ENCODE data around the gene PNMA8A. TPM values are rescaled to one million over a fixed set of nuclear protein-coding genes. Genes with fewer than 3 reads are reported as not detected.

PNMA8A gene
- total and polyA plus RNA-seq, 2 experiments from 2014 or later, result 5.5 to 11.2 TPM

DNA sequence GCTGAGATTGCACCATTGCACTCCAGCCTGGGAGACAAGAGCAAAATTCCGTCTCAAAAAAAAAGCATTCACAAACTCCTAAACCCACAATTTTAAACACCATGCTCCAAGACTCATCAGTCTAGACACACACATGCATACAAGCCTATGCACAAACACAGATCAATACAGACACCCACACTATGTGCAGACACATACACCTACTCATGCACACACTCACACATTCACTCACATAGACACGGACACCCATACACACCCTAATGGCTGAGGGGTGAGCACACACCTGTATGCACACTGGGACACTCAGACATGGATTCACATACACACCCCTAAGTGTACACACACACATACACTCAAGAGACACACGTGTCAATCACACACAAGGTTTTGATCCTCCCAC, 15.0 kb upstream of the PNMA8A start:
- no peaks in the 10 kb centered on the region for H3K9me3 ChIP-seq (ENCODE audit: low read depth)
- no peak overlapping the region for H2AFZ ChIP-seq
- no peak for TF ChIP-seq EZH2 (IDR thresholded peaks at IDR 0.05; ENCODE audit: borderline replicate concordance)
- TF ChIP-seq, protein P1, sequence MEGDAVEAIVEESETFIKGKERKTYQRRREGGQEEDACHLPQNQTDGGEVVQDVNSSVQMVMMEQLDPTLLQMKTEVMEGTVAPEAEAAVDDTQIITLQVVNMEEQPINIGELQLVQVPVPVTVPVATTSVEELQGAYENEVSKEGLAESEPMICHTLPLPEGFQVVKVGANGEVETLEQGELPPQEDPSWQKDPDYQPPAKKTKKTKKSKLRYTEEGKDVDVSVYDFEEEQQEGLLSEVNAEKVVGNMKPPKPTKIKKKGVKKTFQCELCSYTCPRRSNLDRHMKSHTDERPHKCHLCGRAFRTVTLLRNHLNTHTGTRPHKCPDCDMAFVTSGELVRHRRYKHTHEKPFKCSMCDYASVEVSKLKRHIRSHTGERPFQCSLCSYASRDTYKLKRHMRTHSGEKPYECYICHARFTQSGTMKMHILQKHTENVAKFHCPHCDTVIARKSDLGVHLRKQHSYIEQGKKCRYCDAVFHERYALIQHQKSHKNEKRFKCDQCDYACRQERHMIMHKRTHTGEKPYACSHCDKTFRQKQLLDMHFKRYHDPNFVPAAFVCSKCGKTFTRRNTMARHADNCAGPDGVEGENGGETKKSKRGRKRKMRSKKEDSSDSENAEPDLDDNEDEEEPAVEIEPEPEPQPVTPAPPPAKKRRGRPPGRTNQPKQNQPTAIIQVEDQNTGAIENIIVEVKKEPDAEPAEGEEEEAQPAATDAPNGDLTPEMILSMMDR (IDR thresholded peaks at IDR 0.05; ENCODE audit: poor library complexity), result no peak
- no peak for TF ChIP-seq EZH2phosphoT487 (IDR thresholded peaks at IDR 0.05; ENCODE audit: low read depth, severe bottlenecking, unreplicated experiment)
- H3K4me1 ChIP-seq (ENCODE audit: insufficient read depth), result peaks cover 26% of the 10 kb centered on the region
- H3K36me3 ChIP-seq (replicated peaks; ENCODE audit: insufficient read depth, low read depth), result no peaks in the 10 kb centered on the region
- H3K79me2 ChIP-seq, result no peaks in the 10 kb centered on the region
- no peak for DNase-seq (ENCODE audit: low spot score)
- H4K20me1 ChIP-seq (ENCODE audit: insufficient read depth, poor library complexity, severe bottlenecking), result no peaks in the 10 kb centered on the region
- 99% methylated on average over 3 of the region's 3 CpGs for WGBS (ENCODE audit: low lambda C conversion rate, missing lambda C conversion rate)
- no peaks in the 10 kb centered on the region for H3K9me2 ChIP-seq (replicated peaks; ENCODE audit: insufficient read depth)
- H3K4me3 ChIP-seq, result no peak overlapping the region
- peaks cover 19% of the 10 kb centered on the region for H3K27me3 ChIP-seq
- H3K4me2 ChIP-seq, result no peak overlapping the region
- H3K27ac ChIP-seq, result no peak overlapping the region

DNA sequence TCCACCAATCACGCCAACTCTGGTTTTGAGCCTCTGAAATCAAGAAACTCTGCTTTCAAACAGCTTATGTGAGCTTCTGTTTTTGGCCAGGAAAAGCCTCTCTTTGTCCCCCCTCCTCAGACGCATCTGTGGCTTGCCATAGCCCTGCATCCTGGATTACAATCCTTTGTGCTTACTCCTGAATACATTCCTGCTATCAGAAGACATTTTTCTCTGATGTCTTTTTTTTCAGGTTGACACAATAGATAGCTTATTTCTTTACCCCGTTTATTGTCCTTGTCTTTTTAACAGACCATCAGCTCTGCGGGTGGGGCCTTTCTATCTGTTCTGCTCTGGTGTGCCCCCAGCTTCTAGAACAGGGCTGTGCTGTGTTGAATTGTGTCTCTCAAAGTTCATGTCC, 13.3 kb upstream of the PNMA8A start:
- H2AFZ ChIP-seq, result no peak overlapping the region
- H3K4me3 ChIP-seq, result no peak overlapping the region
- H3K27ac ChIP-seq, result no peak overlapping the region
- H3K79me2 ChIP-seq, result no peaks in the 10 kb centered on the region
- no peaks in the 10 kb centered on the region for H3K9me2 ChIP-seq (replicated peaks; ENCODE audit: insufficient read depth)
- TF ChIP-seq, protein P1 (IDR thresholded peaks at IDR 0.05; ENCODE audit: poor library complexity), result no peak
- TF ChIP-seq EZH2phosphoT487 (IDR thresholded peaks at IDR 0.05; ENCODE audit: low read depth, severe bottlenecking, unreplicated experiment), result no peak
- no peak for TF ChIP-seq EZH2 (IDR thresholded peaks at IDR 0.05; ENCODE audit: borderline replicate concordance)
- peaks cover 32% of the 10 kb centered on the region for H3K4me1 ChIP-seq (ENCODE audit: insufficient read depth)
- H3K9me3 ChIP-seq (ENCODE audit: low read depth), result no peaks in the 10 kb centered on the region
- DNase-seq (ENCODE audit: low spot score), result no peak
- no peaks in the 10 kb centered on the region for H3K36me3 ChIP-seq (replicated peaks; ENCODE audit: insufficient read depth, low read depth)
- WGBS (ENCODE audit: low lambda C conversion rate, missing lambda C conversion rate), result 72% methylated on average over 4 of the region's 4 CpGs
- H3K4me2 ChIP-seq, result no peak overlapping the region
- peaks cover 9% of the 10 kb centered on the region for H3K27me3 ChIP-seq
- no peaks in the 10 kb centered on the region for H4K20me1 ChIP-seq (ENCODE audit: insufficient read depth, poor library complexity, severe bottlenecking)

DNA sequence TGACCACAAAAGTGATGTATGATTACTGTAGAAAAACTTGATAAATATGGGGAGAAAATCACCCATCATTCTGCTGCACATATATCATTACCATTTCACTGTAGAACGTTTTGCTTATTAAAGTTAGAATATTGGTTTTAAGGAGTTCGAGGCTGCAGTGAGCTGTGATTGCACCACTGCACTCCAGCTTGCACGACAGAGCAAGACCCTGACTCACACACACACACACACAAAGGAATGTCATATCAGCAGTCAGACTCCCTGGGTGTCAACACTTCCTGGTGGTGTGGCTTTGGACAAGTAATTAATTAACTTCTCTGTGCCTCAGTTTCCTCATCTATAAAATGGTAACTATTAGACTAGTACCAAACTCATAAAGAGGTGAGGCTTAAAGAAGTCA, 11.3 kb upstream of the PNMA8A start:
- H3K27ac ChIP-seq, result peak overlapping the region; percentile 94
- no peak overlapping the region for H3K4me2 ChIP-seq
- H3K9me3 ChIP-seq (ENCODE audit: low read depth), result no peaks in the 10 kb centered on the region
- H3K9me2 ChIP-seq (replicated peaks; ENCODE audit: insufficient read depth), result no peaks in the 10 kb centered on the region
- H3K36me3 ChIP-seq (replicated peaks; ENCODE audit: insufficient read depth, low read depth), result no peaks in the 10 kb centered on the region
- no peak overlapping the region for H2AFZ ChIP-seq
- H3K4me1 ChIP-seq (ENCODE audit: insufficient read depth), result peaks cover 28% of the 10 kb centered on the region
- TF ChIP-seq EZH2 (IDR thresholded peaks at IDR 0.05; ENCODE audit: borderline replicate concordance) (no peak), EZH2phosphoT487 (IDR thresholded peaks at IDR 0.05; ENCODE audit: low read depth, severe bottlenecking, unreplicated experiment) (no peak)
- TF ChIP-seq, protein P1 (IDR thresholded peaks at IDR 0.05; ENCODE audit: poor library complexity), result no peak
- H3K4me3 ChIP-seq, result no peak overlapping the region
- no peak for DNase-seq (ENCODE audit: low spot score)
- H3K27me3 ChIP-seq, result no peaks in the 10 kb centered on the region
- no peaks in the 10 kb centered on the region for H4K20me1 ChIP-seq (ENCODE audit: insufficient read depth, poor library complexity, severe bottlenecking)
- H3K79me2 ChIP-seq, result no peaks in the 10 kb centered on the region
- 48% methylated on average over 3 of the region's 3 CpGs for WGBS (ENCODE audit: low lambda C conversion rate, missing lambda C conversion rate)

DNA sequence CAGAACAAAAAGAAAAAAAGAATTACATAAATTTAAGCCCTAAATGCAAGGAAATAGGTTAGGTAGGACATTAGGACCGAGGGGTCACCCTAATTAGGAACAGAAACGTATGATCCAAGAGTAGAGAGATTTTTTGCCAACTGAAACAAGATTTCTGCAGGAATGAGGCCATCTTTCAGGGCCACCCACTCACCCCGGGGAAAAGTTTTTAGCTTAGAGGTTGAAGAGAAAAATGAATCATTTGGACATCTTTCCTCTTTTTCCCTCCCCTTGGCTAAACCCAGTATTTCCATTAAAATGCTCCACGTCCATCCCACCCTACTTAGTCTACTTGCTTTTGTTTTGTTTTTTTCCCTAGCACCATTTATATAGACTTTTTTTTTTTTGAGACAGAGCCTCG, 10.6 kb upstream of the PNMA8A start:
- H3K79me2 ChIP-seq, result no peaks in the 10 kb centered on the region
- no peaks in the 10 kb centered on the region for H3K9me2 ChIP-seq (replicated peaks; ENCODE audit: insufficient read depth)
- H3K4me1 ChIP-seq (ENCODE audit: insufficient read depth), result peaks cover 23% of the 10 kb centered on the region
- TF ChIP-seq EZH2 (IDR thresholded peaks at IDR 0.05; ENCODE audit: borderline replicate concordance) (no peak), EZH2phosphoT487 (IDR thresholded peaks at IDR 0.05; ENCODE audit: low read depth, severe bottlenecking, unreplicated experiment) (no peak)
- TF ChIP-seq, protein P1 (IDR thresholded peaks at IDR 0.05; ENCODE audit: poor library complexity), result no peak
- DNase-seq (ENCODE audit: low spot score), result no peak
- WGBS (ENCODE audit: low lambda C conversion rate, missing lambda C conversion rate), result 59% methylated on average over 5 of the region's 5 CpGs
- H3K27ac ChIP-seq, result peak overlapping the region; percentile 94
- no peak overlapping the region for H2AFZ ChIP-seq
- no peaks in the 10 kb centered on the region for H3K27me3 ChIP-seq
- H3K4me2 ChIP-seq, result peak overlapping the region; percentile 66
- no peaks in the 10 kb centered on the region for H3K36me3 ChIP-seq (replicated peaks; ENCODE audit: insufficient read depth, low read depth)
- no peaks in the 10 kb centered on the region for H3K9me3 ChIP-seq (ENCODE audit: low read depth)
- no peak overlapping the region for H3K4me3 ChIP-seq
- H4K20me1 ChIP-seq (ENCODE audit: insufficient read depth, poor library complexity, severe bottlenecking), result no peaks in the 10 kb centered on the region

All from hepatocyte (in vitro differentiated cells).